Nephron (organoid): ENCODE results near the gene NPL.

ENCODE experiments used
- H3K27ac Mint-ChIP-seq, 3 experiments: 2 replicates each; pipeline ENCODE4 v1.8.0; 2020; ENCODE audit warnings: mixed read lengths in 3 of 3, mild to moderate bottlenecking in 2 of 3, moderate library complexity in 1 of 3
- H3K27me3 Mint-ChIP-seq: 2 replicates; pipeline ENCODE4 v1.8.0; 2021; ENCODE audit warnings: low read depth, mild to moderate bottlenecking, moderate library complexity, mixed read lengths
- H3K36me3 Mint-ChIP-seq: 2 replicates; pipeline ENCODE4 v1.8.0; 2020; ENCODE audit warnings: low read depth, mixed read lengths
- H3K4me1 Mint-ChIP-seq: 2 replicates; pipeline ENCODE4 v1.8.0; 2020; ENCODE audit warnings: mixed read lengths
- H3K4me3 Mint-ChIP-seq, 3 experiments: 2 replicates each; pipeline ENCODE4 v1.8.0; 2020; ENCODE audit warnings: mild to moderate bottlenecking in 3 of 3, mixed read lengths in 3 of 3, moderate library complexity in 2 of 3
- H3K9me3 Mint-ChIP-seq: 2 replicates; pipeline ENCODE4 v1.8.0; 2020; ENCODE audit warnings: mixed read lengths
- CTCF ChIP-seq, 3 experiments: fragments of 200-600 bp; sonication (generic); IDR thresholded peaks; one replicate each; pipeline ENCODE4 v1.5.0; 2021; ENCODE audit warnings: antibody characterized with exemption in 3 of 3; ENCODE audit not compliant: unreplicated experiment in 3 of 3

NPL gene

DNA sequence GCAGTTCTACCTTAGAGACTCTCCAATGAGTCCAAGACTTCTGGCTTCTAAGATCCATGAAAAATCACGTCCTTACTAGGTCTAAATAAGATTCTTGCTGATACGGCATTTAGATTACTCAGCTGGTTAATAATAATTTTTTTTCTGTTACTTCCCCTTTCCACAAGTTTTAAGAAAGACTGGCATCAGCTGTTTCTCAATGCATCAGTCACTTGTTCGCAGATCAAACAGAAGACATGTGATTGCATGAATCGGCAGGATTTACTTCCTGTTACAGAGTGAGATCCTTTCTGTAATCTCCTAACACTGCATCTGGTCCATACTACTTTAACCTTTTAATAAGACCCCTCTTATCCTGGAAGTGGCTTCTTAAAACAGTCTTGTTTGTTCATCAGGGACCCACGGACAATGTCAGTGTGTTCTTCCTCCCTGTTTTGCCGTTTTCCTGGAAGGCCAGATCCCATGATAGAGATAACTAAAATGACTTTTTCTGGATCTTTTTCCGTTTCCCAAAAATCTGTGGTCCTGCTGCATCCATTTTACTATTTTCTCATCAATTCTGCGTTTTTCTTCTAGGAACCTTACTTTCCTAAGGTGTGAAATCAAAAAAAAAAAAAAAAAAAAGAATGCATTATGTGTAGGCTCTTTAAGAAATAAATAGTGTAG, 6.1 kb downstream of the NPL start:
- Mint-ChIP-seq H3K36me3 (no peaks in the 10 kb centered on the region), H3K4me3 (no peak overlapping the region), H3K27ac (no peak overlapping the region), H3K27me3 (peaks cover 9% of the 10 kb centered on the region), H3K9me3 (no peaks in the 10 kb centered on the region), H3K4me1 (no peaks in the 10 kb centered on the region)
- no peak for TF ChIP-seq CTCF (IDR thresholded peaks at IDR 0.05; ENCODE audit: unreplicated experiment in 3 of 3)

- H3K36me3 Mint-ChIP-seq, result no peaks in the 10 kb centered on the region
- no peaks in the 10 kb centered on the region for H3K9me3 Mint-ChIP-seq
- H3K4me1 Mint-ChIP-seq, result no peaks in the 10 kb centered on the region
- H3K27ac Mint-ChIP-seq, result no peak overlapping the region
- no peak overlapping the region for H3K4me3 Mint-ChIP-seq
- H3K27me3 Mint-ChIP-seq, result no peaks in the 10 kb centered on the region
- TF ChIP-seq CTCF (IDR thresholded peaks at IDR 0.05; ENCODE audit: unreplicated experiment in 3 of 3), result no peak
Measured at GRCh38 chr1:182802006-182802803, 12.6 kb downstream of the NPL start.

GRCh38 chr1:182803846-182804245, 14.3 kb downstream of the NPL start:
- no peak for TF ChIP-seq CTCF (IDR thresholded peaks at IDR 0.05; ENCODE audit: unreplicated experiment in 3 of 3)
- H3K36me3 Mint-ChIP-seq, result peaks cover 4% of the 10 kb centered on the region
- no peak overlapping the region for H3K4me3 Mint-ChIP-seq
- H3K9me3 Mint-ChIP-seq, result no peaks in the 10 kb centered on the region
- H3K27me3 Mint-ChIP-seq, result no peaks in the 10 kb centered on the region
- no peaks in the 10 kb centered on the region for H3K4me1 Mint-ChIP-seq
- H3K27ac Mint-ChIP-seq, result no peak overlapping the region

DNA sequence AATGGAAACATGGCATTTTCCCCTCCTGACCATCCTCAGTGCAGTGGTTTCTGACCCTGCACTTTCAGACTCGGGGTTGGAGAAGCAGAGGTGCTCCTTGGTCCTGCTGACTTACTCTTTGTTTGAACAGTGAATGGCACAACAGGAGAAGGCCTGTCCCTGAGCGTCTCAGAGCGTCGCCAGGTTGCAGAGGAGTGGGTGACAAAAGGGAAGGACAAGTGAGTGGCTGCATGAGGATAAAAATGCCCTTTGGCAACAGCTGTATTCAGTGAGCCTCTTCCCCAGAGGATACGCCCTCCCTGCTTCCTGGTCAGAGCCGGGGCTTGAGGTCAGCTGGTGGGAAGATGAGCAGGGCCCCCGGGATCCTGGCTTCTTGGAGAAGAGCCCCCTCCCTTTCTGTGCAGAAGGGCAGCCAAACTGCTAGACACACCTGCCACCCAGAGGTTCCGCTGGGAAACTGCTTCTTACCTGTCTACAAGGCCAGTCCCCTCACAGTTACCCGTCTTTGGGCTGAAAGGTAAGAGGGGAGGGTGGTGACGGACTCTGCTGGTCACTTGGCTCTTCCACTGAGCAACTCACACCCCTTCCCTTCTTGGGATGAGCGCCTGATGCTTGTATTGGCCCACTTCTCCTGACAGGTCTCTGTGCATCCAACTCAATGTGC, 16.6 kb downstream of the NPL start:
- no peaks in the 10 kb centered on the region for H3K4me1 Mint-ChIP-seq

DNA sequence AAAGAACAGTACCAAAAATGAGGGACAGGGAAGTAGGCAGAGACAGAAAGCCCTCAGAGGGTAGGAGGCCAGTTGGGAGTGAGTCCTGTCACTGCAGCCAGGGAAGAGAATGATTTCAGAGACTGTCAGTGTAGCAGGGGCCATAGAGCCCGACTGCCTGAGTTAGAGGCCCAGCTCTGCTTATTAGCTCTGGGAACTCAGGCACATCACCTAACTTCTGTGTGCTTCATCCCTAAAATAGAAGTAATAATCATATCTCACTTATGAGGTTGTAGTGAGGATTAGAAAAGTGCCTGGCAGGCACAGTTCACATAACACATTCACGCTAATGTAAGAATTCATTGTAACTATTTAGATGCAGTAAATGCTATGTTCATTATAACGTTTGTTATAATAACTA, 18.3 kb downstream of the NPL start:
- Mint-ChIP-seq H3K4me3 (no peak overlapping the region), H3K4me1 (no peaks in the 10 kb centered on the region), H3K36me3 (peaks cover 4% of the 10 kb centered on the region), H3K27ac (no peak overlapping the region), H3K9me3 (no peaks in the 10 kb centered on the region), H3K27me3 (no peaks in the 10 kb centered on the region)
- no peak for TF ChIP-seq CTCF (IDR thresholded peaks at IDR 0.05; ENCODE audit: unreplicated experiment in 3 of 3)

More for the DNA sequence above, 16.6 kb downstream of the NPL start:
- Mint-ChIP-seq H3K4me3 (no peak overlapping the region), H3K27me3 (no peaks in the 10 kb centered on the region), H3K27ac (no peak overlapping the region), H3K9me3 (no peaks in the 10 kb centered on the region), H3K36me3 (peaks cover 4% of the 10 kb centered on the region)
- peak in 1 of 3 experiments; percentile 13 for TF ChIP-seq CTCF (IDR thresholded peaks at IDR 0.05; ENCODE audit: unreplicated experiment in 3 of 3)
